IPS-15b (cell line): ENCODE data around the gene KRTAP19-6.

Experiments
- H3K27me3 ChIP-seq: one replicate; pipeline ENCODE4 v1.6.1; 2013; ENCODE audit warnings: low read length; ENCODE audit not compliant: control insufficient read depth, insufficient read depth
- H3K36me3 ChIP-seq: one replicate; pipeline ENCODE4 v1.6.1; 2013; ENCODE audit warnings: low read length; ENCODE audit not compliant: control insufficient read depth, insufficient read depth
- H3K4me1 ChIP-seq: one replicate; pipeline ENCODE4 v1.6.1; 2013; ENCODE audit warnings: mild to moderate bottlenecking, low read length; ENCODE audit not compliant: control insufficient read depth, insufficient read depth
- H3K4me3 ChIP-seq: one replicate; pipeline ENCODE4 v1.5.1; 2013; ENCODE audit warnings: low read depth, low read length
- H3K9ac ChIP-seq: one replicate; pipeline ENCODE4 v1.6.1; 2013; ENCODE audit warnings: low read depth, mild to moderate bottlenecking, low read length
- H3K9me3 ChIP-seq: one replicate; pipeline ENCODE4 v1.6.1; 2013; ENCODE audit warnings: mild to moderate bottlenecking, low read length; ENCODE audit not compliant: control insufficient read depth, insufficient read depth

KRTAP19-6 gene

GRCh38 chr21:30541764-30542163, at the start of gene KRTAP19-6:
TSS of gene KRTAP19-6 (minus strand) at chr21:30541864. CDS start at chr21:30541833, 31 bp downstream.
- Histone ChIP-seq H3K4me3 (no peak within 1 kb of the TSS), H3K36me3 (no peaks in the 10 kb centered on the region), H3K27me3 (no peaks in the 10 kb centered on the region), H3K4me1 (no peaks in the 10 kb centered on the region), H3K9ac (no peak within 1 kb of the TSS), H3K9me3 (no peaks in the 10 kb centered on the region)

- Histone ChIP-seq H3K9ac (no peak within 1 kb of the TSS), H3K27me3 (no peaks in the 10 kb centered on the region), H3K4me1 (no peaks in the 10 kb centered on the region), H3K4me3 (no peak within 1 kb of the TSS), H3K36me3 (no peaks in the 10 kb centered on the region), H3K9me3 (no peaks in the 10 kb centered on the region)
Measured at GRCh38 chr21:30590297-30590696, 48.6 kb upstream of the KRTAP19-6 start, which contains the start of gene KRTAP22-2. TSS of gene KRTAP22-2 (minus strand) at chr21:30590397.

- Histone ChIP-seq H3K4me3 (no peak overlapping the region), H3K36me3 (no peaks in the 10 kb centered on the region), H3K27me3 (no peaks in the 10 kb centered on the region), H3K9ac (no peak overlapping the region), H3K4me1 (no peaks in the 10 kb centered on the region), H3K9me3 (no peaks in the 10 kb centered on the region)
Measured at GRCh38 chr21:30582870-30583269, 41.2 kb upstream of the KRTAP19-6 start.

GRCh38 chr21:30580132-30580531, 38.5 kb upstream of the KRTAP19-6 start:
- H3K4me1 ChIP-seq = no peaks in the 10 kb centered on the region
- H3K36me3 ChIP-seq = no peaks in the 10 kb centered on the region
- no peaks in the 10 kb centered on the region for H3K27me3 ChIP-seq
- H3K9me3 ChIP-seq = no peaks in the 10 kb centered on the region
- no peak overlapping the region for H3K9ac ChIP-seq
- no peak overlapping the region for H3K4me3 ChIP-seq

GRCh38 chr21:30579346-30579745, 37.7 kb upstream of the KRTAP19-6 start:
- Histone ChIP-seq H3K36me3 (no peaks in the 10 kb centered on the region), H3K27me3 (no peaks in the 10 kb centered on the region), H3K9ac (no peak overlapping the region), H3K4me3 (no peak overlapping the region), H3K4me1 (no peaks in the 10 kb centered on the region), H3K9me3 (no peaks in the 10 kb centered on the region)

GRCh38 chr21:30577766-30578165, 36.1 kb upstream of the KRTAP19-6 start:
- Histone ChIP-seq H3K36me3 (no peaks in the 10 kb centered on the region), H3K9ac (no peak overlapping the region), H3K27me3 (no peaks in the 10 kb centered on the region), H3K4me3 (no peak overlapping the region), H3K9me3 (no peaks in the 10 kb centered on the region), H3K4me1 (no peaks in the 10 kb centered on the region)

GRCh38 chr21:30567617-30568016, 26.0 kb upstream of the KRTAP19-6 start:
- no peak overlapping the region for H3K4me3 ChIP-seq
- H3K27me3 ChIP-seq = no peaks in the 10 kb centered on the region
- H3K4me1 ChIP-seq = no peaks in the 10 kb centered on the region
- H3K9me3 ChIP-seq = no peaks in the 10 kb centered on the region
- H3K36me3 ChIP-seq = no peaks in the 10 kb centered on the region
- H3K9ac ChIP-seq = no peak overlapping the region

- no peaks in the 10 kb centered on the region for H3K4me1 ChIP-seq
- H3K9me3 ChIP-seq = no peaks in the 10 kb centered on the region
- no peaks in the 10 kb centered on the region for H3K27me3 ChIP-seq
- H3K36me3 ChIP-seq = no peaks in the 10 kb centered on the region
- no peak overlapping the region for H3K9ac ChIP-seq
- no peak overlapping the region for H3K4me3 ChIP-seq
Measured at GRCh38 chr21:30563630-30564029, 22.0 kb upstream of the KRTAP19-6 start.

GRCh38 chr21:30563072-30563471, 21.4 kb upstream of the KRTAP19-6 start:
- Histone ChIP-seq H3K4me3 (no peak overlapping the region), H3K9me3 (no peaks in the 10 kb centered on the region), H3K36me3 (no peaks in the 10 kb centered on the region), H3K27me3 (no peaks in the 10 kb centered on the region), H3K9ac (no peak overlapping the region), H3K4me1 (no peaks in the 10 kb centered on the region)

- H3K4me3 ChIP-seq = no peak overlapping the region
- no peaks in the 10 kb centered on the region for H3K9me3 ChIP-seq
- H3K36me3 ChIP-seq = no peaks in the 10 kb centered on the region
- H3K27me3 ChIP-seq = no peaks in the 10 kb centered on the region
- no peaks in the 10 kb centered on the region for H3K4me1 ChIP-seq
- H3K9ac ChIP-seq = no peak overlapping the region
Measured at GRCh38 chr21:30561957-30562356, 20.3 kb upstream of the KRTAP19-6 start.

GRCh38 chr21:30561264-30561895, 19.7 kb upstream of the KRTAP19-6 start, which contains the start of gene KRTAP19-7:
TSS of gene KRTAP19-7 (minus strand) at chr21:30561314. CDS start at chr21:30561289, 25 bp downstream.
- no peaks in the 10 kb centered on the region for H3K9me3 ChIP-seq
- no peaks in the 10 kb centered on the region for H3K27me3 ChIP-seq
- no peak within 1 kb of the TSS for H3K4me3 ChIP-seq
- H3K36me3 ChIP-seq = no peaks in the 10 kb centered on the region
- H3K9ac ChIP-seq = no peak within 1 kb of the TSS
- no peaks in the 10 kb centered on the region for H3K4me1 ChIP-seq

GRCh38 chr21:30555095-30555494, 13.4 kb upstream of the KRTAP19-6 start:
- H3K36me3 ChIP-seq = no peaks in the 10 kb centered on the region
- H3K9ac ChIP-seq = no peak overlapping the region
- no peaks in the 10 kb centered on the region for H3K27me3 ChIP-seq
- no peaks in the 10 kb centered on the region for H3K9me3 ChIP-seq
- no peak overlapping the region for H3K4me3 ChIP-seq
- no peaks in the 10 kb centered on the region for H3K4me1 ChIP-seq
